ENCODE data around the gene AP3B1.

- TF ChIP-seq CTCF (conservative IDR thresholded peaks at IDR 0.05; ENCODE audit: low read depth in 2 of 2) (no peak), CREB1 (CRISPR knock-in tag; IDR thresholded peaks at IDR 0.05; ENCODE audit: low read depth) (no peak), EZH2phosphoT487 (IDR thresholded peaks at IDR 0.05; ENCODE audit: unreplicated experiment) (no peak), EZH2 (IDR thresholded peaks at IDR 0.05; ENCODE audit: low read depth, unreplicated experiment) (no peak), POLR2AphosphoS5 (IDR thresholded peaks at IDR 0.05; ENCODE audit: low read depth) (no peak), REST (IDR thresholded peaks at IDR 0.05; ENCODE audit: unreplicated experiment) (no peak), NANOG (IDR thresholded peaks at IDR 0.05; ENCODE audit: borderline replicate concordance) (no peak), JUNB (IDR thresholded peaks at IDR 0.05; ENCODE audit: unreplicated experiment) (no peak)
Measured at GRCh38 chr5:78251663-78252284, 42.7 kb downstream of the AP3B1 start.

Data from GM23338 (cell line).